Small intestine (tissue), 7 donors: ENCODE measurements around the gene SCP2. TPM values are rescaled to one million over a fixed set of nuclear protein-coding genes. Genes with fewer than 3 reads are reported as not detected.

Source experiments
- DNase-seq, 2 donors: peaks; one replicate each; pipeline versions ENCODE4 v3.0.0 to v3.0.0-alpha.2; 2013
- FAIRE-seq: peaks from 2 replicates; lab custom pipeline; 2012; peaks lifted over from hg19 to GRCh38; lab: Jason Lieb, UNC
- H3K27ac ChIP-seq, 3 donors: one replicate each; pipeline ENCODE4 v1.5.1; 2013; ENCODE audit warnings: low read length in 2 of 3, mild to moderate bottlenecking in 2 of 3, control low read depth in 1 of 3, inconsistent platforms in 1 of 3, low read depth in 1 of 3, moderate library complexity in 1 of 3
- H3K27me3 ChIP-seq, 3 donors: one replicate each; pipeline ENCODE4 v1.6.1; 2013; ENCODE audit warnings: low read length in 3 of 3, inconsistent platforms in 1 of 3; ENCODE audit not compliant: control insufficient read depth in 3 of 3, insufficient read depth in 3 of 3
- H3K36me3 ChIP-seq, 3 donors: one replicate each; pipeline ENCODE4 v1.6.1; 2013; ENCODE audit warnings: low read length in 3 of 3, inconsistent platforms in 1 of 3, low read depth in 1 of 3, mild to moderate bottlenecking in 1 of 3, moderate library complexity in 1 of 3; ENCODE audit not compliant: control insufficient read depth in 3 of 3, insufficient read depth in 2 of 3
- H3K4me1 ChIP-seq, 3 donors: one replicate each; pipeline ENCODE4 v1.6.1; 2013; ENCODE audit warnings: low read length in 2 of 3, inconsistent platforms in 1 of 3, low read depth in 1 of 3, mild to moderate bottlenecking in 1 of 3, moderate library complexity in 1 of 3; ENCODE audit not compliant: control insufficient read depth in 3 of 3, insufficient read depth in 2 of 3
- H3K4me3 ChIP-seq, 3 donors: one replicate each; pipeline ENCODE4 v1.5.1; 2013; ENCODE audit warnings: low read length in 3 of 3, control low read depth in 1 of 3, inconsistent platforms in 1 of 3, low read depth in 1 of 3, mild to moderate bottlenecking in 1 of 3, moderate library complexity in 1 of 3
- H3K9me3 ChIP-seq, 2 donors: one replicate each; pipeline ENCODE4 v1.6.1; 2013; ENCODE audit warnings: low read depth in 1 of 2, low read length in 1 of 2; ENCODE audit not compliant: control insufficient read depth in 2 of 2, insufficient read depth in 1 of 2
- WGBS, 3 donors: extraction: QIAGEN DNeasy Blood & Tissue Kit; methylation state at CpG; one replicate each; pipeline ENCODE4 v1.1.7; 2013; 5-methylcytosine and 5-hydroxymethylcytosine counted together
- polyA plus RNA-seq, 4 donors: library from polyadenylated mRNA; stranded (reverse) in 3 of 4; unstranded in 1 of 4; fragments of 200-250 nt in 3 of 4; fragments of 120-200 nt in 1 of 4; gene quantifications; one replicate each; pipeline versions ENCODE4 v1.2.1 to v1.2.3, GENCODE V29; 2013
- donor health status: healthy with polysubstance abuse.
- donor health status: control.
- donor health status: control.
- donor health status: Bipolar disorder and iron deficiency.
- donor health status: healthy.

The SCP2 gene
- polyA plus RNA-seq, 4 donors: 239 to 852 (median 427) TPM

DNA sequence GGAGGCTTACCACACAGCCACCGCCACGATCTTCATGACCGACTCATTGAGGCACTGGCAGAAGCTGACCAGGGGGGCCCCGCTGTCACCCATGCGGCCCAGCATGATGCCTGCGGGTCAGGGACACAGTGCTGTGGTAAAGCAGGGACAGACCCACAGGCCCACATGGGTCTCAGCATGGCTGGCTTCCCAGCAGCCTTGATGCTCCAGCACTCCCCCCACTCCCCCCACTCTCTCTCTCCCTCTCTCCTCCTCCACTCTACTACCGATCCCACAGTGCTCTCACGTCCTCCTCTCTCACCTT lies 166.3 kb downstream of the SCP2 start:
- peaks cover 0 to 2% (median 0%) of the 10 kb centered on the region in 3 donors for H3K36me3 ChIP-seq
- peaks cover 0 to 30% of the 10 kb centered on the region in 2 donors for H3K9me3 ChIP-seq
- DNase-seq (no peak), FAIRE-seq (no peak)
- peaks cover 0 to 28% (median 9%) of the 10 kb centered on the region in 3 donors for H3K4me1 ChIP-seq
- no peak overlapping the region for H3K4me3 ChIP-seq
- no peak overlapping the region for H3K27ac ChIP-seq
- 89 to 95% (median 92%) methylated on average over 8 of the region's 8 CpGs for WGBS, 3 donors
- H3K27me3 ChIP-seq: no peaks in the 10 kb centered on the region

DNA sequence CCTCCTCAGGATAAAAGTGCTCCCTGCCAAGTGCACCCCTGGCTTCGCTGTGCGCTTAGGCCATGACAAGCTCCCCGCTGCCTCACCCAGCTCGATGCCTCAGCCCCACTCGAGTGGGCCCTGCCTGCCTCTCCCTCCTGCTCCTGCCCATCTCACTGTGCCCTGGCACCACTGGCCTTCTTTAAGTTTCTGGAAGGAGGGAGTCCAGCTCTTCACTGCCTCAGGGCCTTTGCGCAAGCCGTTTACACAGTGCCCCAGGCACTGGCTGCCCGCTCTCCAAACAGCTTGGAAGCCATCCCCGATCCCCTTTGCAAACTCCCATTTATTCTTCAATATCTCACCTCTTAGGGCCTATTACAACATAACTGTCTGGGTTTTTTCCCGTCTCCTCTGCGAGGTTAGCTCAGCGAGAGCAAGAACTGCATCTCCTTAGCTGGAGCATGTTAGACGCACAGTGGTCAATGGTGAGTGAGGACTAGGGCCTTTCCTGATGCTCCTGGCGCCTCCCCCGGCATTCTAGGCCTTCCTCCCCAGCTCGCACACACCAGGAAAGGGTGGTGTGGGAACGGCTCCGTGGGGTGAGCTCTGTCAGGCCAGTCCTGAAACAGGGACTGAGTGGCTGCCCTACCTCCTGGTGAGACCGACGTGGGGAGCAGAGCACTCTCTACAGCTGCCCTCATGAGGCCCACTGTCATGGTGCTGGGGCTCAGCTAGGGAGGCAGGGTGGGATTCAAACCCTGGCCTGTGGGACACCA lies 166.9 kb downstream of the SCP2 start:
- H3K4me3 ChIP-seq: no peak overlapping the region
- no peak overlapping the region for H3K27ac ChIP-seq
- 89 to 94% (median 93%) methylated on average over 20 of the region's 20 CpGs for WGBS, 3 donors
- FAIRE-seq: no peak
- H3K27me3 ChIP-seq: no peaks in the 10 kb centered on the region
- peaks cover 0 to 35% of the 10 kb centered on the region in 2 donors for H3K9me3 ChIP-seq
- H3K4me1 ChIP-seq: peaks cover 0 to 24% (median 6%) of the 10 kb centered on the region in 3 donors
- no peak for DNase-seq
- peaks cover 0 to under 1% (median 0%) of the 10 kb centered on the region in 3 donors for H3K36me3 ChIP-seq

DNA sequence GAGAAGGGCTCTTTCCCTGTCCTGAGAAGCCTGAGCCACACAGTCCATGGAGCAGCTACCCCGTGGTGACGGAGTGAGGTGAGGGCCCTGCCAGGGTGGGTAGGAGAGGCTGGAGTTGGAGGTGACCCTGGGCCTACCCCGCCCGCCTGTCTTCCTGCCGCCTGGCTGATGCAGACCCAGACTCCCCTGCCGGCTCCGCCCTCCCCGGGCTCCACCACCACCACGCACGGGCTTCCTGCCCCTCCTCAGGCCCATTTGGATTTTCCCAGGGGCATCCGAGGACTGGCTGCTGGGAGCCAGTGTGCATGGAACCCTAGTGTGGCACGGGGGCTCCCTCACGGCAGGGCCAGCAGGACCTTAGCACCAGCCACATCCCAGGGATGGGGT lies 167.4 kb downstream of the SCP2 start:
- WGBS, 3 donors: 58 to 69% (median 66%) methylated on average over 13 of the region's 13 CpGs
- DNase-seq (no peak), FAIRE-seq (no peak)
- H3K4me3 ChIP-seq: no peak overlapping the region
- H3K4me1 ChIP-seq: peaks cover 0 to 18% (median 6%) of the 10 kb centered on the region in 3 donors
- no peaks in the 10 kb centered on the region for H3K27me3 ChIP-seq
- no peak overlapping the region for H3K27ac ChIP-seq
- no peaks in the 10 kb centered on the region for H3K36me3 ChIP-seq
- H3K9me3 ChIP-seq: peaks cover 0 to 41% of the 10 kb centered on the region in 2 donors

Other genes starting within 250 kb of the SCP2 start
- 10 to 100 TPM; 11.6 to 21.2 (median 13.9) TPM for gene COA7, start 228.9 kb upstream of the SCP2 start, polyA plus RNA-seq
- 10 to 100 TPM in 1 of 4 donors, 1 to 10 TPM in 3; 3.6 to 11.6 (median 5.6) TPM for gene ZYG11B, start 200.8 kb upstream of the SCP2 start, polyA plus RNA-seq
- under 1 TPM in 2 of 4 donors, not detected in 2; 0.09 to 0.22 TPM for gene ZYG11A, start 84.5 kb upstream of the SCP2 start, polyA plus RNA-seq
- 100 to 1,000 TPM in 3 of 4 donors, 10 to 100 TPM in 1; 67.4 to 302 (median 237) TPM for gene ECHDC2, start 5.5 kb upstream of the SCP2 start, polyA plus RNA-seq
- gene PODN, start 134.9 kb downstream of the SCP2 start, polyA plus RNA-seq: 10 to 100 TPM in 1 of 4 donors, 1 to 10 TPM in 2, under 1 TPM in 1; 0.45 to 26.4 (median 1.6) TPM
- gene SLC1A7, start 215.4 kb downstream of the SCP2 start, polyA plus RNA-seq: 1 to 10 TPM in 2 of 4 donors, under 1 TPM in 2; 0.32 to 9.2 (median 4.7) TPM